Thyroid gland (tissue), 4 donors: Measurements from ENCODE around the gene TMPRSS13. TPM values are rescaled to one million over a fixed set of nuclear protein-coding genes. Genes with fewer than 3 reads are reported as not detected.

ENCODE experiments used
- DNase-seq, 2 donors: peaks; one replicate each; pipeline ENCODE4 v3.0.0-alpha.2; 2019
- H3K27ac ChIP-seq, 3 donors: fragments of 200-600 bp; sonication (generic); 1 replicate in 2 of 3; 2 replicates in 1 of 3; pipeline ENCODE4 v1.5.1; 2016 to 2019; ENCODE audit warnings: mild to moderate bottlenecking in 1 of 3, moderate library complexity in 1 of 3
- H3K27me3 ChIP-seq: fragments of 200-600 bp; sonication (generic); one replicate; pipeline ENCODE4 v1.5.1; 2019
- H3K36me3 ChIP-seq, 2 donors: fragments of 200-600 bp; sonication (generic); one replicate each; pipeline ENCODE4 v1.5.1; 2016 to 2019
- H3K4me1 ChIP-seq, 2 donors: fragments of 200-600 bp; sonication (generic); one replicate each; pipeline ENCODE4 v1.5.1; 2017 to 2019
- H3K4me3 ChIP-seq, 3 donors: fragments of 200-600 bp; sonication (generic); replicated peaks in 1 of 3; 1 replicate in 2 of 3; 2 replicates in 1 of 3; pipeline ENCODE4 v1.5.1; 2016; ENCODE audit warnings: mild to moderate bottlenecking in 1 of 3
- H3K9me3 ChIP-seq: fragments of 200-600 bp; sonication (generic); one replicate; pipeline ENCODE4 v1.5.1; 2017
- CTCF ChIP-seq, 6 experiments: fragments of 200-600 bp in 3 of 6; fragments of 450-650 bp in 3 of 6; sonication (generic) in 3 of 6; IDR thresholded peaks; one replicate each; pipeline ENCODE4 v1.5.1; 2016 to 2019; ENCODE audit warnings: antibody characterized with exemption in 6 of 6, mild to moderate bottlenecking in 2 of 6, inconsistent platforms in 1 of 6, moderate library complexity in 1 of 6
- POLR2A ChIP-seq, 2 donors: fragments of 450-650 bp; IDR thresholded peaks; one replicate each; pipeline ENCODE4 v1.6.1; 2017; ENCODE audit warnings: antibody characterized with exemption in 2 of 2, mild to moderate bottlenecking in 2 of 2, moderate library complexity in 1 of 2
- WGBS, 2 donors: methylation state at CpG; one replicate each; pipeline ENCODE4 v1.1.5; 2017; 5-methylcytosine and 5-hydroxymethylcytosine counted together
- intact Hi-C: fragments of 100-400 bp; cut with DNase I; formaldehyde crosslinking; loops from one replicate; pipeline ENCODE4 v1.15.1; 2023
- total RNA-seq, 4 donors: library from RNA; depleted of rRNA; stranded (reverse); fragments of >200 nt; gene quantifications; one replicate each; pipeline ENCODE4 v1.2.3, GENCODE V29; 2016

TMPRSS13 gene
- total RNA-seq, 4 donors from 2014 or later: 8.5 to 24.3 (median 13.0) TPM

GRCh38 chr11:117909611-117910382, 19.4 kb downstream of the TMPRSS13 start:
- intact Hi-C loops: no loop called here
- TF ChIP-seq POLR2A (IDR thresholded peaks at IDR 0.05) (no peak), CTCF (IDR thresholded peaks at IDR 0.05) (no peak)
- Histone ChIP-seq H3K27ac (no peak overlapping the region), H3K36me3 (no peaks in the 10 kb centered on the region), H3K9me3 (no peaks in the 10 kb centered on the region), H3K4me1 (no peaks in the 10 kb centered on the region), H3K27me3 (no peaks in the 10 kb centered on the region), H3K4me3 (no peak overlapping the region)
- WGBS, 2 donors: 92 to 95% methylated on average over 15 to 20 of the region's 20 CpGs
- no peak for DNase-seq

GRCh38 chr11:117908959-117909610, 20.1 kb downstream of the TMPRSS13 start:
- Histone ChIP-seq H3K36me3 (no peaks in the 10 kb centered on the region), H3K27ac (no peak overlapping the region), H3K9me3 (no peaks in the 10 kb centered on the region), H3K27me3 (no peaks in the 10 kb centered on the region), H3K4me3 (no peak overlapping the region), H3K4me1 (no peaks in the 10 kb centered on the region)
- no peak for DNase-seq
- TF ChIP-seq POLR2A (IDR thresholded peaks at IDR 0.05) (no peak), CTCF (IDR thresholded peaks at IDR 0.05) (no peak)
- intact Hi-C loops: no loop called here
- WGBS, 2 donors: 95 to 97% methylated on average over 4 of the region's 4 CpGs

GRCh38 chr11:117908109-117908895, 20.9 kb downstream of the TMPRSS13 start:
- Histone ChIP-seq H3K4me3 (no peak overlapping the region), H3K4me1 (no peaks in the 10 kb centered on the region), H3K27ac (no peak overlapping the region), H3K27me3 (no peaks in the 10 kb centered on the region), H3K36me3 (no peaks in the 10 kb centered on the region), H3K9me3 (no peaks in the 10 kb centered on the region)
- intact Hi-C loops: no loop called here
- no peak for TF ChIP-seq CTCF (IDR thresholded peaks at IDR 0.05)
- TF ChIP-seq POLR2A (IDR thresholded peaks at IDR 0.05): no peak
- 90 to 91% methylated on average over 13 to 17 of the region's 17 CpGs for WGBS, 2 donors
- DNase-seq: no peak

GRCh38 chr11:117907276-117908108, 21.7 kb downstream of the TMPRSS13 start:
- Histone ChIP-seq H3K36me3 (no peaks in the 10 kb centered on the region), H3K9me3 (no peaks in the 10 kb centered on the region), H3K4me3 (no peak overlapping the region), H3K27ac (no peak overlapping the region), H3K4me1 (no peaks in the 10 kb centered on the region), H3K27me3 (no peaks in the 10 kb centered on the region)
- intact Hi-C loops: no loop called here
- peak; percentile 38 to 49 for DNase-seq
- WGBS, 2 donors: 55 to 70% methylated on average over 13 to 24 of the region's 24 CpGs
- TF ChIP-seq CTCF (IDR thresholded peaks at IDR 0.05): no peak
- peak in 1 of 2 donors; percentile 22 for TF ChIP-seq POLR2A (IDR thresholded peaks at IDR 0.05)
